Neuron (in vitro differentiated cells): ENCODE results near the gene HS3ST6.
"Not testable (repeated sequence)": the region's sequence is repeated elsewhere in the genome, so short reads cannot be mapped to it uniquely, and the experiment has no call there.

Experiments
- H2AFZ ChIP-seq: one replicate; pipeline ENCODE4 v1.6.1; 2013; ENCODE audit warnings: low read depth, mild to moderate bottlenecking, inconsistent platforms, low read length, moderate library complexity
- H3K27me3 ChIP-seq: one replicate; pipeline ENCODE4 v1.6.1; 2013; ENCODE audit warnings: low read length; ENCODE audit not compliant: insufficient read depth
- H3K36me3 ChIP-seq: one replicate; pipeline ENCODE4 v1.6.1; 2013; ENCODE audit warnings: low read length; ENCODE audit not compliant: insufficient read depth
- H3K4me1 ChIP-seq: one replicate; pipeline ENCODE4 v1.6.1; 2013; ENCODE audit warnings: low read length; ENCODE audit not compliant: insufficient read depth
- H3K4me3 ChIP-seq: 2 replicates; pipeline ENCODE4 v1.5.1; 2013; ENCODE audit warnings: mild to moderate bottlenecking, low read length, moderate library complexity
- H3K9me3 ChIP-seq: one replicate; pipeline ENCODE4 v1.6.1; 2013; ENCODE audit warnings: low read length

HS3ST6 gene

DNA sequence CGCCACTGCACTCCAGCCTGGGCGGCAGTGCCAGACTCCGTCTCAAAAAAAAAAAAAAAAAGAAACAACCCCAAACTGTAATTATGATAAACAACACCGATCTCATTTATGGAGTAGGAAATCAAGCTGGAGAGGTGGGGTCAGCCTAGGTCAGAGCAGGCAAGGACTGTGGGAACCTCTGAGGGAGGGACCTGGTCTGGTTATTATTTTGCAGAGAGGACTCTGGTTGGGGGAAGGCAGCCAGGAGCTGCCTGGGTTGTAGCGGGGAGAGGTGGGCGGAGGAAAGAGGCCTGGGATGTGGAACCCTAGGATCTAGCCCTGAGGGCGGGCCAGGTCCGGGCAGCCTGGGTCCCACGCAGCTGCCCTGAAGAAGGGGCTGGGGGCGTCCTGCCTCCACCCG, 10.9 kb upstream of the HS3ST6 start:
- Histone ChIP-seq H3K9me3 (no peaks in the 10 kb centered on the region), H3K36me3 (no peaks in the 10 kb centered on the region), H3K4me3 (peak overlapping the region; percentile 30)

DNA sequence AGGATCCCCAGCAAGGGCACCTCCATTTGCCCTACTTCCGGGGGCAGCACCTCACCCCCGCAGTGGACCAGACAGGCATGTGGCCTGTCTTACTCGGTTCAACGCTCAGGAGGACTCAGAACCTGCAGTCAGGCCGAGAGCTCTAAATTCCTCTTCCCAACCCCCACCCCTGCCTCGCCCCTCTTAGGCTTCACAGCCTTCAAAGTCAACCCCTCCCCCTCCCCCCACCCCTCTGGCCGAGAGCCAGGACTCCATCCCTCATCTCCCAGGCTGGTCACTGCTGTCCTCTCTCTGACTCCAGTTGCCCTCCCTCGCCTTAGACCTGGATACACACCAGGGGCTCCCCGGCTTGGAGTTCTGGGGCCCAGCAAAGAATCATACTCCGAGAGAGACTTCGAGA, 8.1 kb upstream of the HS3ST6 start:
- H3K9me3 ChIP-seq, result no peaks in the 10 kb centered on the region
- H3K27me3 ChIP-seq, result peaks cover 35% of the 10 kb centered on the region
- no peak overlapping the region for H2AFZ ChIP-seq
- H3K36me3 ChIP-seq, result no peaks in the 10 kb centered on the region
- H3K4me1 ChIP-seq, result no peaks in the 10 kb centered on the region
- H3K4me3 ChIP-seq, result no peak overlapping the region

More for the DNA sequence above, 10.9 kb upstream of the HS3ST6 start:
- H3K4me1 ChIP-seq, result peaks cover 4% of the 10 kb centered on the region
- peaks cover 17% of the 10 kb centered on the region for H3K27me3 ChIP-seq
- H2AFZ ChIP-seq, result peak overlapping the region; percentile 45

DNA sequence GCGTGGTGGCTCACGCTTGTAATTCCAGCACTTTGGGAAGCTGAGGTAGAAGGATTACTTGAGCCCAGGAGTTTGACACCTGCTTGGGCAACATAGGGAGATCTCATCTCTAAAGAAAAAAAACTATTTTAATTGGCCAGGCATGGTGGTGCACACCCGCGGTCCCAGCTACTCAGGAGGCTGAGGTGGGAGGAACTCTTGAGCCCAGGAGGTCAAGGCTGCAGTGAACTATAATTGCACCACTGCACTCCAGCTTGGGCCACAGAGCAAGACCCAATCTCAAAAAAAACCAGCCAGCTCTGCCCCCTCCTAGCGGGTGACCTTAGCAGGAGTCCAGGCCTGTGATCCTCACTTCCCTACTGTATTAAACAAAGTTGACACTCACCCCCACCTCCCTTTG, 5.9 kb upstream of the HS3ST6 start:
- H3K4me1 ChIP-seq, result peaks cover 3% of the 10 kb centered on the region
- H3K36me3 ChIP-seq, result no peaks in the 10 kb centered on the region
- H3K4me3 ChIP-seq, result no peak overlapping the region
- H2AFZ ChIP-seq, result no peak overlapping the region
- H3K27me3 ChIP-seq, result peaks cover 53% of the 10 kb centered on the region
- no peaks in the 10 kb centered on the region for H3K9me3 ChIP-seq

DNA sequence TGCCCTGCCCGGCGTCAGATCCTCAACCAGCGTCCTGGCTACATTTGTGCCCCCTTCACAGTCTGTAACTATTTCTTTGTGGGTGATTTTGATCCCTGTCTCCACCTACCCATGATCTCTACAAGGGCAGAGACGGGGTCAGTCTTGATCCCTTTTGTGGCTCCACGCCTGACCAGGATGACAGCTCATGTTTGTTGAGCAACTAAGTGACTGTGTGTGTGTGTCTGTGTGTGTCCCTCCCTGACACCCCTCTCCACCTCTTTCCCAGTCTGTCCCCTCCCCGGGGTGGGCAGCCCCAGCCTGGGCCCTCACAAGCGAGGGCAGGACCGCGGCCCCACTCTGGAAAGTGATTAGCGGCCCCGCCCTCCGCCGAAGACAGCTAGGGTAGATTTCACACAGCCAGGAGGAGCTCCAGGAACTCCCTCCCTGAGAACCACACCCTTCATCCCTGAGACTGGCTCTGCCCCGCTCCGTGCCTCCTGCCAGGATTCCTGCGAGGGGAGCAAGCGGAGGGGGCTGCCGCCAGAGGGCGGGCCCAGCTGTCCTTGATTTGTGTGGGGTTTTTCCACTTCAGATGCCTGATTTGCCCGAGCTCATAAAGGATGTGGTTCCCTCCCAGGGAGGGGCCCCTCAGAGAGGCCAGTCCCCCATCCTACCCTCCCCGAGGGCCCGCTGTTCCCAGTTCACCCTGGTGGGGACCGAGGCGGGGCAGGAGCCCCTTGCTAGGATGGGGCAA, 5.3 kb upstream of the HS3ST6 start:
- Histone ChIP-seq H3K4me3 (no peak overlapping the region), H3K27me3 (peaks cover 59% of the 10 kb centered on the region), H3K4me1 (peaks cover 9% of the 10 kb centered on the region), H3K36me3 (no peaks in the 10 kb centered on the region), H3K9me3 (no peaks in the 10 kb centered on the region), H2AFZ (no peak overlapping the region)

DNA sequence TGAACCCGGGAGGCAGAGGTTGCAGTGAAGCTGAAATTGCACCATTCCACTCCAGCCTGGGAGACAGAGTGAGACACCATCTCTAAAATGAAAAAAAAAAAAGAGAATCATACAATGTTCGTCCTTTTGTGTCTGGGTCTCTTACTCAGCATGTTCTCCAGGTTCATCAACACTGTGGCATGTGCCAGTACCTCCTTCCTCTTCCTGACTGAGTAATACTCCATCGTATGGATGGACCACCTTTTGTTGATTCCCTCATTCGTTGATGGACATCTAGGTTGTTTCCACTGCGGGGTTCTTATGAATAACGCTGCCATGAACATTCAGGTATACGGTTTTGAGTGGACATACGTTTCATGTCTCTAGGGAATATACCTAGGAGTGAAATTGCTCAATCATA, 4.1 kb upstream of the HS3ST6 start:
- peaks cover 9% of the 10 kb centered on the region for H3K4me1 ChIP-seq
- H3K9me3 ChIP-seq, result no peaks in the 10 kb centered on the region
- no peaks in the 10 kb centered on the region for H3K36me3 ChIP-seq
- no peak overlapping the region for H2AFZ ChIP-seq
- no peak overlapping the region for H3K4me3 ChIP-seq
- peaks cover 65% of the 10 kb centered on the region for H3K27me3 ChIP-seq

DNA sequence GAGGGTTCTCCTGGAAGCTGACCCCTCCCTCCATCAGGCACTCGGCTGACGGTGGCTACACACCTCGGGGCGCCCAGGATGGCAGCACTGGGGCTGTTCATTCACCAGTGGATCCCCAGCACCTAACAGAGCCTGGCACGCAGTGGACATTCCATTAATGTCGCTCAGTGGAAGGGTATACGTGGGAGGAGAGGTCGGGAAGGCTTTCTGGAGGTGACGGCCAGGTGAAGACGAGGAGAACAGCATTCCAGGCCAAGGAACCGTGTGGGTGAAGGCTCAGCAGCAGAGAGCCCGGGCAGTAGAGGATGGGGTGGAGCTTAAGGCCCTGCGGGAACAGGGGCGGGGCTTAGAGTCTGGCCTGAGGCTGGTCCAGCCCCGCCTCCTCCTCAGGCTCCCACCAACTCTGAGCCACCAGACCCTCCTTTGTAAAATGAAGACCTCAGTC, 2.5 kb upstream of the HS3ST6 start:
- Histone ChIP-seq H2AFZ (no peak overlapping the region), H3K4me3 (no peak overlapping the region), H3K4me1 (peaks cover 9% of the 10 kb centered on the region), H3K36me3 (no peaks in the 10 kb centered on the region), H3K27me3 (peaks cover 81% of the 10 kb centered on the region), H3K9me3 (no peaks in the 10 kb centered on the region)

DNA sequence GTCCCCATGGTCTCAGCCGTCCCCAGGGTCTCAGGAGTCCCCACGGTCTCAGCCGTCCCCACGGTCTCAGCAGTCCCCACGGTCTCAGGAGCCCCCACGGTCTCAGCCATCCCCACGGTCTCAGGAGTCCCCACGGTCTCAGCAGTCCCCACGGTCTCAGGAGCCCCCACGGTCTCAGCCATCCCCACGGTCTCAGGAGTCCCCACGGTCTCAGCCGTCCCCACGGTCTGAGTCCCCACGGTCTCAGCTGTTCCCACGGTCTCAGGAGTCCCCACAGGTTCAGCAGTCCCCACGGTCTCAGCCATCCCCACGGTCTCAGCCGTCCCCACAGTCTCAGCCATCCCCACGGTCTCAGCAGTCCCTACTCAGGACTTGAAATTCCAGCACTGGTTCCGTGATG, 1.9 kb upstream of the HS3ST6 start:
- H3K36me3 ChIP-seq, H2AFZ ChIP-seq, H3K4me3 ChIP-seq, H3K9me3 ChIP-seq, H3K4me1 ChIP-seq: not testable (repeated sequence)
- peaks cover 79% of the 10 kb centered on the region for H3K27me3 ChIP-seq

DNA sequence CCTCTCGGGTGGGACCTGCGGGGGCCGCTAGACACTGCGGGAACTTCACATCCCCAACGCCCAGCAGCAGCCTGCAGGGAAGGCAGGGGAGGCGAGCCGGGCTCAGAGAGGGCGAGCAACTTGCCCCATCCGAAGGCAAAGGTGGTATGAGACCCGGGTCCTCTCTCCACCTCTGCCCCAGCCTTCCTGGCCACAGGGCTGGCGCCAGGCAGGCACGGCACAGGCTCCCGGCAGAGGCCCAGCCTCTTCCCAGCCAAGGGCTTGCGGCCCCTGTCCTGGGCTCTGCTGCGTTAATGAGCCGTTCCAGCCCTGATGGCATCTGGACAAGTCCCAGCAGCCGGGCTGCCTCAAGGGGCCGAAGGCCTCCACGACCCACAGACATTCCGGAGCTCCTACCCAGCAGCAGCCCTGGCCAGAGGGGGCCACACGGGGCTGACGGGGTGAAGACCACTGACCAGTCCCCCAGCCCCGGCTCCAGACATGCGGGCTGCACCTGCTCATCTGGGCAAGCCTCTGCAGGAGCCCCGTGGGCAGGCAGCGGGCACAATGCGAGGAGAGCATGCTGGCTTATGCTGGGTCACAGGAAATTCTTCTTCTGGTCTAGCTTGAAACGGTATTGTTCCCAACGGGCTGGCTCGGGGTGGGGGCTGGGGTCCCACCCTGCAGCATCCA, 1.2 kb upstream of the HS3ST6 start:
- H3K4me3 ChIP-seq, result no peak overlapping the region
- no peaks in the 10 kb centered on the region for H3K9me3 ChIP-seq
- no peak overlapping the region for H2AFZ ChIP-seq
- H3K36me3 ChIP-seq, result no peaks in the 10 kb centered on the region
- peaks cover 9% of the 10 kb centered on the region for H3K4me1 ChIP-seq
- peaks cover 79% of the 10 kb centered on the region for H3K27me3 ChIP-seq

DNA sequence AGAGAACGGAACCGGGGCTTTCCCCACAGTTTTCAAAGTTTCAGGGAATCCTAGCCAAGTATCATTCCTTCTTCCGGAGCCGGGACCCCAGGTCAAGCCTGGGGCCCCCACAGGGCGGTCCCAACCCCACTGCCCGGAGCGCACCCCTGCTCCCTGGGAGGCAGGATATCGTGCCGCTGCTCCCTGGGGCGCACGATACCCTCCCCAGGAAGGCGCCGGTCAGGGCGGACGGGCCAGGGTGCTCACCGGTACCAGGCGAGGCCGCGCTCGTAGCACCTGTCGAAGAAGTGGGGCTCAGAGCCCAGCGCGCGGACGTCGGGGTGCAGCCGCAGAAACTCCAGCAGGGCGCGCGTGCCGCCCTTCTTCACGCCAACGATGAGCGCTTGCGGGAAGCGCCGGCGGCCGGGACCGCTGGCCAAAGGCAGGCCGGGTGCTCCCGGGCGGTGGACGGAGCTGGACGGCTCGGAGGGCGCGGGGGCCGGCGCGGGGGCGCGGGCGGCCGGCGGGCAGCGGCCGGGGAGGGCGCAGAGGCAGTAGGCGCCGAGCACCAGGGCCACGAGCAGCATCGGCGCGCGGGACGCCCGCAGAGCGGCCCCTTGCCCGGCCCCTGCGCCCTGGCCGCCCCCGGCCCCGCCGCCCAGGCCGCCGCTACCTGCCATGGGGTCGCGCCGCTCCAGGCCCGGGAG, 407 bp downstream of the HS3ST6 start:
- peaks cover 78% of the 10 kb centered on the region for H3K27me3 ChIP-seq
- H3K4me1 ChIP-seq, result peaks cover 9% of the 10 kb centered on the region
- H2AFZ ChIP-seq, result no peak overlapping the region
- no peak overlapping the region for H3K4me3 ChIP-seq
- no peaks in the 10 kb centered on the region for H3K9me3 ChIP-seq
- no peaks in the 10 kb centered on the region for H3K36me3 ChIP-seq

DNA sequence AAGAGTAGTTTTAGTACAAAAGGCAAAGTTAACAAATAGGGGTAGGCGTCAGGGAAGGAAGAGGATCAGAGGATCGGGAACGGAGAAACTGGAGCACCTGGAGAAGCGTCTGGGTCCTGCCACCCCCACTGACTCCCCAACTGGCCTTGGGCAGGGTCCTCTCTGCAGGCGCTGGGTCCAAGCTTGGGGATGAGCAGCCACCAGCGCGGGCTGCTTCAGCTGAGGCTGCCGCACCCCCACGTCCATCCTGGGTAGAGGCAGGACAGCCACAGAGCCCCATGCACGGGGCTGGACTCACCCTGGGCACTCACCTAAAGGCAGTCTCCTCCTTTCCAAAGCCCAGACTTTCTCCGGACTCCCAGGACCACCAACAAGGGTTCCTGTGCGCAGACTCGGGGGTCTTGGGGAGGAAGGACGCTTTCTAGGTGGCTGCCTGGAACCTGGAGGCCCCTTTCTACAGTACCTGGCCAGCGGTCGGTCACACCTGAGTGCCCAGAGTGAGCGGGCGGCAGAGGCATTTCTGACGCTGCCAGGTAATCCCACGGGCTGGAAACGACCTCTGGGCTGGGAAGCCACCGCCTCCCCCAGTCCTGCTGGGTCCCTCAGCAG, 1.1 kb downstream of the HS3ST6 start:
- Histone ChIP-seq H3K4me3 (no peak overlapping the region), H3K9me3 (no peaks in the 10 kb centered on the region), H3K27me3 (peaks cover 76% of the 10 kb centered on the region), H3K36me3 (no peaks in the 10 kb centered on the region), H2AFZ (no peak overlapping the region), H3K4me1 (peaks cover 9% of the 10 kb centered on the region)

DNA sequence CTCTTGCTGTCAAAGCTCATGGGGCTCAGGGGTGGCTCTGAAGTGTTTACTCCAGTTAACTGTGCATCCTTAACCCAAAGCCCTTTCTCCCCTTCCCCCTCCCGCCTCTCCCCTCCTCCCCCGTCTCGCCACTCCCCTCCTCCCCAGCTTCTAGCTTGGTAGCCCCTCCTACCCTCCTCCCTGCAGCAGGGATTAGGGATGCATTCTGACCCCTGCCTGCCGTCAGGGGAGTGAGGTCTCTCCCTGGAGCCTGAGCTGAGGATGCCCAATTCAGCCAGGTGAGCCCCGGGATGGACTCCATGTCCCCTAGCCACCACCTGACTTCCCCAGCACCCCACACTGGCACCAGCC, 1.6 kb downstream of the HS3ST6 start:
- no peak overlapping the region for H3K4me3 ChIP-seq
- peaks cover 9% of the 10 kb centered on the region for H3K4me1 ChIP-seq
- H3K27me3 ChIP-seq, result peaks cover 76% of the 10 kb centered on the region
- no peaks in the 10 kb centered on the region for H3K36me3 ChIP-seq
- H2AFZ ChIP-seq, result no peak overlapping the region
- H3K9me3 ChIP-seq, result no peaks in the 10 kb centered on the region

DNA sequence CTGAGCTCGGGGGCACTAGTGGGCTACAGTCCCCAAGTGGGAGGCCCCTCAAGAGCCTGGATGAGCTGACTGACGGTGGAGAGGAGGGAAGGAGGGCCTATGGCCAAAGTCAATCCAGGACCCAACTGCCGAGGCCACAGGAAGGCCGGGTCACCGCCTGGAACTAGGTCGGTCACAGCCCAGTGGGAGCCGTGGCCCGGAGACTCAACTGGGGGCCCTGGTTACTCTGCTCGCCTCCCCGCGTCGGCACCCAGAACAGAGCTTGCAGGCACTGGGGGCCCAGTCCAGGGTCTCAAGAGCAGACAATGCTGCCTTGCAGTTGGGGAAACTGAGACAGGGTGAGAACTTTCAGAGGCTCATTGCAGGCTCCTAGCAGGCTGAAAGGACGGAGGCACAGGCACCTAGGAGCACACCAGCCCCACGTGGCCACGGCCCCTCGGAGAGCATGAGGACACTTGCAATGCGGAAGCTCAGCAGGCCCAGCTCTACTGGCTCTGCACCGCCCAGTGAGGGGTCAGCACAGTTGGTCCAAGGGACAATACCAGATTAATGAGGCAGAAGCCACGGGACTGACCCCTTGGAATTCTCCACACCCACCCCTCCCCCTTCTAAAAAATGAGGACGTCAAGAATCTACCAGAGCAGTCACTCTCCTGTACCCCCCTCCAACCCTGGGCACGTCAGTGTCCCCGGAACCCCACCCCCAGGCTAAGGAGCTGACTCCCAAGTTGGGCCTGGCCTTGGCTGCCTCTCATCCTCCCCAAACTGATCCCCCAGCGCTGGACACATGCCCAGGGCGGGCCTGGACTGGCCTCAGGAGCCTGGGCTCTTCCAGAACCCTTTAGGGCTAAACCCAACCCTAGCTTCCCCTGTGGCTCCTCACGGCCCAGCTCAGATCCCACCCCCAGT, 2.2 kb downstream of the HS3ST6 start:
- no peaks in the 10 kb centered on the region for H3K36me3 ChIP-seq
- peaks cover 9% of the 10 kb centered on the region for H3K4me1 ChIP-seq
- no peak overlapping the region for H2AFZ ChIP-seq
- H3K9me3 ChIP-seq, result no peaks in the 10 kb centered on the region
- H3K27me3 ChIP-seq, result peaks cover 76% of the 10 kb centered on the region
- H3K4me3 ChIP-seq, result no peak overlapping the region
